Colonic mucosa (tissue), 4 donors: ENCODE data around the gene RPL6. TPM values are rescaled to one million over a fixed set of nuclear protein-coding genes. Genes with fewer than 3 reads are reported as not detected.

ENCODE experiments used
- DNase-seq: peaks from one replicate; pipeline ENCODE4 v3.0.0-alpha.2; 2020
- H3K27ac ChIP-seq: fragments of 200-600 bp; one replicate; pipeline ENCODE4 v1.8.0; 2021
- H3K27me3 ChIP-seq: fragments of 200-600 bp; one replicate; pipeline ENCODE4 v1.8.0; 2021
- H3K36me3 ChIP-seq: fragments of 200-600 bp; one replicate; pipeline ENCODE4 v1.8.0; 2021
- H3K4me1 ChIP-seq: fragments of 200-600 bp; one replicate; pipeline ENCODE4 v1.8.0; 2021; ENCODE audit warnings: mild to moderate bottlenecking
- H3K4me3 ChIP-seq: fragments of 200-600 bp; one replicate; pipeline ENCODE4 v1.8.0; 2021
- H3K9ac ChIP-seq, 2 donors: one replicate each; pipeline ENCODE4 v1.7.0; 2013; ENCODE audit warnings: control low read depth in 2 of 2, low read depth in 2 of 2, low read length in 2 of 2
- H3K9me3 ChIP-seq: fragments of 200-600 bp; one replicate; pipeline ENCODE4 v1.8.0; 2021
- CTCF ChIP-seq: fragments of 200-600 bp; IDR thresholded peaks from one replicate; pipeline ENCODE4 v1.8.0; 2022; ENCODE audit warnings: antibody characterized with exemption, mild to moderate bottlenecking
- intact Hi-C: fragments of 100-400 bp; cut with DNase I; formaldehyde crosslinking; loops from one replicate; pipeline ENCODE4 v1.14.1; 2022
- total RNA-seq, 2 donors: library from RNA; stranded (reverse); fragmentation: NEBNext Ultra II Directional in 1 of 2; extraction: Animal tissue kit (Norgen Biotek cat#: 25700) in 1 of 2; gene quantifications; one replicate each; pipeline ENCODE4 v1.2.1, GENCODE V29; 2021
- donor health status: healthy.
- donor health status: DM: no; HTN: no; CAD: no.
- donor health status: DM: no; HTN: no; CAD: no.

RPL6 gene
- total RNA-seq, 2 donors from 2014 or later: 782 to 1,047 TPM

- Histone ChIP-seq H3K4me3 (no peak overlapping the region), H3K27ac (no peak overlapping the region), H3K9ac (no peak overlapping the region), H3K27me3 (no peaks in the 10 kb centered on the region), H3K9me3 (no peaks in the 10 kb centered on the region), H3K4me1 (no peaks in the 10 kb centered on the region), H3K36me3 (no peaks in the 10 kb centered on the region)
- peak; percentile 44 for DNase-seq
- intact Hi-C loops: no loop called here
- no peak for TF ChIP-seq CTCF
These were observed 38.4 kb downstream of the RPL6 start for GRCh38 chr12:112370868-112371510.

DNA sequence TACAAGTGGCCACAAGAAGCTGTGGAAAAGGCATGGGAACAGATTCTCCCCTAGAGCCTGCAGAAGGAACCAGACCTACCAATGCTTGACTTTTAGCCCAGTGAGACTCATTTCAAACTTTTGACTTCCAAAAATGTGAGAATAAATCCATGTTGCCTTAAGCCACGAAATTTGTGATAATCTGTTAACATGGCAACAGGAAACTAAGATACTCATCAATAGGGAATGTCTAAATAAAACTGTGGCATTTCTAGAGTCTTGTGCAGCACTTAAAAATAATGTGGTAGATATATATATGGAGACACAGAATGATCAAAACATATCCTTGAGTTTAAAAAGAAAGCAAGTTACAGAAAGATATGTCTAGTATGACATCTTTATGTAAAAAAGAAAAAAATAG, 39.2 kb downstream of the RPL6 start:
- no peak for DNase-seq
- no peaks in the 10 kb centered on the region for H3K36me3 ChIP-seq
- intact Hi-C loops: no loop called here
- no peak overlapping the region for H3K9ac ChIP-seq
- H3K27ac ChIP-seq: no peak overlapping the region
- no peak overlapping the region for H3K4me3 ChIP-seq
- no peaks in the 10 kb centered on the region for H3K9me3 ChIP-seq
- H3K27me3 ChIP-seq: no peaks in the 10 kb centered on the region
- TF ChIP-seq CTCF: no peak
- no peaks in the 10 kb centered on the region for H3K4me1 ChIP-seq

DNA sequence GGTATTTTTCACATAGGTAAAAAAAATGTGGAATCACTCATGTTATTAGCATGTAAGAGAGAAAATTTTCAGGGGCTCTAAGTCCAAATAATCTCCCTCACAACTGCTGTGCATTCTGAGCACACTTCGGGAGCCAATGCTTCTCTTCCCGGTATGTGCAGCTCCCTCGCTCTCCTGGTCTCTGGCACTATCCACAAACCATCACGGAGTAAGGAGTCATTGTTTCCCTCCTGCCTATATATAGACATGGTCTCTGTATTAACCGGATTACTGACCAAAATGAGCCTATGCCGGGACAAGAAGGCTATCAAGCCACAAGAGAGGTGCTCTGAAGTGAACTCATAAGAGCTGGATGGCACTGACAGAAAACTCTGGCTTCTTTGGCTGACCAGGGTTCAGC, 40.5 kb downstream of the RPL6 start:
- H3K27ac ChIP-seq: no peak overlapping the region
- H3K36me3 ChIP-seq: no peaks in the 10 kb centered on the region
- no peak for TF ChIP-seq CTCF
- intact Hi-C loops: no loop called here
- no peak overlapping the region for H3K4me3 ChIP-seq
- no peaks in the 10 kb centered on the region for H3K27me3 ChIP-seq
- H3K9me3 ChIP-seq: no peaks in the 10 kb centered on the region
- no peaks in the 10 kb centered on the region for H3K4me1 ChIP-seq
- no peak for DNase-seq
- H3K9ac ChIP-seq: no peak overlapping the region

DNA sequence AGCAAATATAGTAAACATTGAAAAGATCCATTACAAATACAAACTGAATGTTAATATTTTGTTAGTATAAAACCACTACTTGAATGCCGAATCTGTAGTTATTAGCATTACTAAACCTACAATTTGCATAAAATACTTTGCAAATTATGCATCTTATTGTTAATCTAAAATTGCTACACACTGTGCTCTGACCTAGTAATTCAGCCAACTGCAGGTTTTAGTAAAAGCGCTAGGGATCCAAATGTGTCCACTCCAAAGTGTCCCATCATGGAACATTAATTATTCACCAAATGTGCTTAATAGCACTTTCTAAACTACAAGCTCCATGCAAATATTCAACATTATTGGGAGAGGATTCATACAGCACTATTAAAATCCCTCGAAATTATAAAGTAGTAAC, 41.4 kb downstream of the RPL6 start:
- no peaks in the 10 kb centered on the region for H3K9me3 ChIP-seq
- DNase-seq: no peak
- no peak overlapping the region for H3K27ac ChIP-seq
- no peak overlapping the region for H3K9ac ChIP-seq
- H3K4me1 ChIP-seq: no peaks in the 10 kb centered on the region
- H3K27me3 ChIP-seq: no peaks in the 10 kb centered on the region
- no peak for TF ChIP-seq CTCF
- no peak overlapping the region for H3K4me3 ChIP-seq
- H3K36me3 ChIP-seq: no peaks in the 10 kb centered on the region
- intact Hi-C loops: no loop called here

DNA sequence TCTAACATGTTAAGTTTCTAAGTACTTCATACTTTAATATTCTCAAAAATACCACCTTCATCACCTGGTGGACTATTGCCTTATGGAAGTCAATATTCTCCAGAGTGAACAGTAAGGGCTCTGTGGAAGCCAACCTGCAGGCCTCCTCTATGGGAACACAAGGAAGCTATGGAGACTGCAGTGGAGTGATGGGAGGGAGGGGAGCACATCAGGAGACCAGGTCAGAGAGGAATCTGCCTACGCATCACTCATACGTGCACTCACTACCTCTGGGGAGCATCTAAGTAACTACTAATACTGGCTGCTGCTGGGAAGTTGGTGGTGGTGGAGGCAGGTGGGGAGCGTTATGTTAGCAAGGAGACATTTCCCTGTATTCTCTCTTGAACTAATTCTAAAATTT, 47.1 kb downstream of the RPL6 start:
- no peak overlapping the region for H3K27ac ChIP-seq
- H3K9me3 ChIP-seq: no peaks in the 10 kb centered on the region
- no peaks in the 10 kb centered on the region for H3K27me3 ChIP-seq
- no peak for DNase-seq
- intact Hi-C loops: no loop called here
- no peaks in the 10 kb centered on the region for H3K36me3 ChIP-seq
- H3K4me3 ChIP-seq: no peak overlapping the region
- H3K9ac ChIP-seq: no peak overlapping the region
- no peaks in the 10 kb centered on the region for H3K4me1 ChIP-seq
- no peak for TF ChIP-seq CTCF
